ENCODE data around the gene HACL1. TPM values are rescaled to one million over a fixed set of nuclear protein-coding genes. Genes with fewer than 3 reads are reported as not detected.

Gene HACL1
- total RNA-seq, 4 donors from 2014 or later: 18.5 to 93.0 (median 25.7) TPM

DNA sequence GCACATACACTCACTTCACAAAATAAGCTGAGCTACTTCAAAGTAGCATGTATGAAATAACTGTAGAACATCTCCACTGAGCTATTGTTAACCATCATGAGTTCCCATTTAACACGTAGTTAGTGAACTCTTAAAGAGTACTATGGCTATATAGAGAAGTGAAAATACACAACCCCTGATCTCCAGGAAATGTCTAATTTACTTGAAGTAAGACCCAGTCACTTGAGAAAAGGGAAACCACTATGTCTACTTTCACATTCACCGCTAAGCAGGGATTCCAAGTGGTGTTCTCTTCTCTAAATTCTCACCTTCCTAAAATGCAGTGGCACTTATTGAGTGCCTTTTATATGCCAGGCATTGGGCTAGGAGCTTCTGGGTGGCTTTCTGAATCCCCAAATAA is 44.9 kb downstream of the HACL1 start:
- intact Hi-C loops (cut with DNase I; ENCODE audit: low total_unique reads): no loop called here
- Histone ChIP-seq H3K9me3 (no peaks in the 10 kb centered on the region), H3K4me3 (no peak overlapping the region), H3K4me1 (no peaks in the 10 kb centered on the region), H3K36me3 (no peaks in the 10 kb centered on the region), H3K27ac (no peak overlapping the region), H3K27me3 (no peaks in the 10 kb centered on the region)
- DNase-seq: no peak
- TF ChIP-seq POLR2A (IDR thresholded peaks at IDR 0.05): no peak
- TF ChIP-seq CTCF (IDR thresholded peaks at IDR 0.05): no peak

DNA sequence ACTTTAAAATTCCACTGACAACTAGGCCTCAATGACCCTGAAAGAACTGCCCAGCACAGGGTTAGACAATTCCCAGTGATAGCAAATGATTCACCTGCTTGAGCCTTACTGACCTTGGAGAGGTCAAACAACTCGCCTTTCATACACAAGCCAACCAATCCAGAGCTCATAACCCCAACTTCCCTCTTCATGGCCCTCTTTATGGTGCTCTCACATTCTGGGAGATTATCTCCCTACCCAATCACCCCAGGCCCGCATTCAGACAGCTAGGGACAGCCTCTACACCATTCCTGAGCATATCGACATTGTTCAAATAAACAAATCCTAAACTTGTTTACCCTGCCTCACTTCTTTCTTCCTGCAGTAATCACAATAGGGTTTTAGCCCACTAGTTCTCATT is 47.6 kb downstream of the HACL1 start:
- intact Hi-C loops (cut with DNase I; ENCODE audit: low total_unique reads): no loop called here
- DNase-seq: no peak
- H3K9me3 ChIP-seq: no peaks in the 10 kb centered on the region
- H3K4me1 ChIP-seq: no peaks in the 10 kb centered on the region
- H3K27ac ChIP-seq: no peak overlapping the region
- H3K27me3 ChIP-seq: no peaks in the 10 kb centered on the region
- no peak for TF ChIP-seq POLR2A (IDR thresholded peaks at IDR 0.05)
- TF ChIP-seq CTCF (IDR thresholded peaks at IDR 0.05): no peak
- H3K36me3 ChIP-seq: no peaks in the 10 kb centered on the region
- H3K4me3 ChIP-seq: no peak overlapping the region

DNA sequence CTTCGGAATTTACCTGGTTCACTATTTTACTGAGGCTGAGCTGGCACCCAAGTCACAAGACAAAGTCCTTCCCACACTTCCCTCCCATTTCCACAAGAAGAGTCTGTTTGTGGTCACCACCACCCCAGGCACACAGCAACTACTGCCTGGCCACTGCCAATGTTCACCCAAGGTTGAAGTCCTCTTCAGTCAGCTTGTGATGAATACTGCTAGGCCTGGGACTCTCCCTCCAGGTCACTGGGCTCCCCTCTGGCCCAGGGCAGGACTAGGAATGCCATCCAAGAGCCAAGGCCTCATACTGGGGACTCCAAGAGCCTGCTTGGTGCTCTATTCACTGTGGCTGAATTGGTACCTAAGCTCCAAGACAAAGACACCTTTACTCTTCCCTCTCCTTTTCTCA is 49.5 kb downstream of the HACL1 start:
- intact Hi-C loops (cut with DNase I; ENCODE audit: low total_unique reads): no loop called here
- H3K4me1 ChIP-seq: no peaks in the 10 kb centered on the region
- H3K36me3 ChIP-seq: no peaks in the 10 kb centered on the region
- no peak overlapping the region for H3K4me3 ChIP-seq
- H3K9me3 ChIP-seq: no peaks in the 10 kb centered on the region
- TF ChIP-seq POLR2A (IDR thresholded peaks at IDR 0.05) (no peak), CTCF (IDR thresholded peaks at IDR 0.05) (no peak)
- H3K27ac ChIP-seq: no peak overlapping the region
- H3K27me3 ChIP-seq: no peaks in the 10 kb centered on the region
- no peak for DNase-seq

DNA sequence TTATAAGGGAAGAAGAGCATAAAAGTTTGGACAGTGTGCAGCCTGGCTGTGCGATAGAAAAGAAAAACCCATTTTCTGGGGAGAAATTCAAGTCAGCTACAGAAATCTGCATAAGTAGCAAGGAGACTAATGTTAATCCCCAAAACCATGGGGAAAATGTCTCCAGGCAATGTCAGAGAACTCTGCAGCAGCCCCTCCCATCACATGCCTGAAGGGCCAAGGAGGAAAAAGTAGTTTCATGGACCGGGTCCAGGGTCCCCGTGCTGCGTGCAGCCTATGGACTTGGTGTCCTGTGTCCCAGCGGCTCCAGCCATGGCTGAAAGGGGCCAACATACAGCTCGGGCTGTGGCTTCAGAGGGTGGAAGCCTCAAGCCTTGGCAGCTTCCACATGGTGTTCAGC is 51.5 kb downstream of the HACL1 start:
- DNase-seq: no peak
- intact Hi-C loops (cut with DNase I; ENCODE audit: low total_unique reads): no loop called here

GRCh38 chr3:15542614-15543013 is 58.8 kb downstream of the HACL1 start:
- intact Hi-C loops (cut with DNase I; ENCODE audit: low total_unique reads): no loop called here
- no peaks in the 10 kb centered on the region for H3K36me3 ChIP-seq
- H3K4me1 ChIP-seq: no peaks in the 10 kb centered on the region
- no peak overlapping the region for H3K27ac ChIP-seq
- no peaks in the 10 kb centered on the region for H3K27me3 ChIP-seq
- TF ChIP-seq CTCF (IDR thresholded peaks at IDR 0.05): no peak
- TF ChIP-seq POLR2A (IDR thresholded peaks at IDR 0.05): no peak
- no peaks in the 10 kb centered on the region for H3K9me3 ChIP-seq
- no peak for DNase-seq
- H3K4me3 ChIP-seq: no peak overlapping the region

More for the DNA sequence above, 51.5 kb downstream of the HACL1 start:
- no peak overlapping the region for H3K27ac ChIP-seq
- no peaks in the 10 kb centered on the region for H3K4me1 ChIP-seq
- H3K4me3 ChIP-seq: no peak overlapping the region
- H3K36me3 ChIP-seq: no peaks in the 10 kb centered on the region
- no peaks in the 10 kb centered on the region for H3K9me3 ChIP-seq
- no peaks in the 10 kb centered on the region for H3K27me3 ChIP-seq
- no peak for TF ChIP-seq CTCF (IDR thresholded peaks at IDR 0.05)
- no peak for TF ChIP-seq POLR2A (IDR thresholded peaks at IDR 0.05)

Measured in uterus (tissue), 4 donors.